OCI-LY7 (cell line): ENCODE results near the gene GTF2IRD2.
"Not testable (repeated sequence)": the region's sequence is repeated elsewhere in the genome, so short reads cannot be mapped to it uniquely, and the experiment has no call there.

Source experiments
- CTCF ChIP-seq: fragments of 200-600 bp; sonication (generic); conservative IDR thresholded peaks from 2 replicates; pipeline ENCODE4 v1.5.1; 2014; ENCODE audit warnings: mild to moderate bottlenecking, antibody characterized with exemption, low read length, moderate library complexity, mixed read lengths
- EZH2phosphoT487 ChIP-seq: fragments of 200-600 bp; sonication (generic); IDR thresholded peaks from 2 replicates; pipeline ENCODE4 v1.6.1; 2018; ENCODE audit warnings: low read depth, borderline replicate concordance, mild to moderate bottlenecking, mixed run types, antibody characterized with exemption, low read length, moderate library complexity, mixed read lengths

- not testable (repeated sequence) for TF ChIP-seq CTCF, EZH2phosphoT487
Measured at GRCh38 chr7:74821259-74821658, 30.1 kb downstream of the GTF2IRD2 start.
